ENCODE measurements around the gene VPS50. TPM values are rescaled to one million over a fixed set of nuclear protein-coding genes. Genes with fewer than 3 reads are reported as not detected.

The VPS50 gene
- polyA plus RNA-seq, 3 donors, result 28.2 to 33.3 (median 31.0) TPM

DNA sequence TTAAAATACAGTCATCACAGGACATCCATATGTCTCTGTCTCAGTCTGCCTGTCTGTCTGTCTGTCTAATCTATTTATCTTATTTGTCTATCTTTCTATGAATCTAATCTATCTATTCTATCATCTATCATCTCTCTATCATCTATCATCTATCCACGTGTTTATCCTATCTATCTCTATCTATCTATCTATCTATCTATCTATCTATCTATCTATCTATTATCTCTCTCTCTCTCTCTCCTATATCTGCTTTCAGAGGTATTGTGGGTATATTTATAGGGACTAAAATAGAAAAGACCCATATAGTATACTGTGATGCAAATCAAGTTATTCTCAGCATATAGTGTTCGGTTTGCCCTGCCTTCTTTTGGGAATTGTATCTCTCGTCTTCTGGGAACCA is 167.5 kb downstream of the VPS50 start:
- no peak for DNase-seq

DNA sequence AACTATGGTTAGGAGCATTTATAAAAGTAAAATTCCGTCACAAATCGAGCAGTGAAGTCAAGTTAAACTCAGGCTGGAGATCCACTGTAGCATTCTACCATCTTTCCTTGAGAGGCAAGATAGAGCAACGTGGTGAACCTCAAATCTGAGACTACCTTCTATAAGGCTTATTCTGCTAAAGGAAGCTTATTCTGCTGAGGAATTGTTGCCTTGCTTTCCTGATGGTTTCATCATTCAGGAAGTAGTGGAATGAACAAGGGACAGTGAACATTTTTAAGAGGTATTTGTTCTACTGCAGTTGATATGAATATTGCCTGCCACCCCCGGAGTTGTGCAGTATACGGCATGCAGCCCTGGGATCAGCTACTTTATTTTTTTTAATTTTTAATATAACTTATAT is 170.8 kb downstream of the VPS50 start:
- DNase-seq, result no peak

DNA sequence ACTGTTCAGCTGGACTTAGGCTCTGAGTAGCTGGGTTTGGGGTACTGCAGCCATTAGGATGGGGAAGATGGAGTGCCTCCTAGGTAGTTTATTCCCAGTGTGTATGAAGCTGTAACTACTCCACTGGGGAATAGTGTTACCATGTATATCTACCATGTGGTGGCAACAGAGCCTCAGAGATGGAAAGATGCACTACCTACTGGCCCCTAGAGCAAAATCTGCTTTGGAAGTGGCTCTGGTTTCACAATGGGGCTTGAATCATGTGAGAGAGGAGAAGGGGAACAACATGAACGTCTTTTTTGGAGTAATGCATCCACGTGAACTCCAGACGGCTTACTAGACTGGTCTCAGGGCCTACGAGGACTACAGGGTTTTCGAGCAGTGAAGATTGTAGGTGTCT is 175.1 kb downstream of the VPS50 start:
- DNase-seq, result no peak

DNA sequence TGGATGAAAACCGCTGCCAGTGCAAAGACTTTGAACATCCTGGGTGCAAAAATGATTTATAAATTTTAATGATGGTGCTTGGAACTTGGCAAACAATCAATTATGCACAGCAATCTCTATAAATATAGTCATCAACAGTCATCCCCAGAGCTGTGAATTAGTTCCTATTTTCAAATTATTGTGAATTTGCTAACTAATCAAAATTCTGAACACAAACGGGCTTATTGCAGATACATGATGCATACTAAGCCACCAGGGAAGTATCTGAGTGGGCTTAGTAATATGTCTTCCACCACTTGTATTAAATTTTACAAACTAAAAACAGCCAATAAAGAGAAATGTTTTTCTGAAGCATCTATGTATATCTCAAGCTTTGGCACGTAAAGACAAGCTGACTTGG is 177.2 kb downstream of the VPS50 start:
- no peak for DNase-seq

Other genes with a start within 250 kb of the VPS50 start
- gene SAMD9, start 114.4 kb upstream of the VPS50 start, polyA plus RNA-seq (ENCODE audit: insufficient read length in 3 of 3), result 1 to 10 TPM; 4.3 to 5.2 (median 4.3) TPM
- 1 to 10 TPM; 2.3 to 3.7 (median 3.3) TPM for gene SAMD9L, start 84.0 kb upstream of the VPS50 start, polyA plus RNA-seq (ENCODE audit: insufficient read length in 3 of 3)
- 1 to 10 TPM; 4.5 to 6.1 (median 4.5) TPM for gene HEPACAM2, start 5.9 kb upstream of the VPS50 start, polyA plus RNA-seq (ENCODE audit: insufficient read length in 3 of 3)